T-helper 1 cell treated with Interleukin-12 subunit alpha and Interleukin-12 subunit beta and Interleukin-4 antibody, amounts not matched to agents 30 ng/mL and 1 ng/mL, for 36 hours (primary cell): Measurements from ENCODE around the gene NFYC. TPM values are rescaled to one million over a fixed set of nuclear protein-coding genes. Genes with fewer than 3 reads are reported as not detected.

Experiments
- intact Hi-C: fragments of 100-400 bp; cut with micrococcal nuclease; formaldehyde crosslinking; loops from one replicate; pipeline ENCODE4 v1.15.1; 2024
- total RNA-seq: library from RNA; stranded (reverse); gene quantifications from 2 replicates; pipeline ENCODE4 v1.2.3, GENCODE V29; 2022

NFYC gene
- total RNA-seq, 1 donor from 2014 or later = 98.8 TPM

- intact Hi-C loops = no loop called here
Observed at GRCh38 chr1:40810927-40811326, 119.4 kb downstream of the NFYC start.

GRCh38 chr1:40815420-40815819 is 123.9 kb downstream of the NFYC start:
- intact Hi-C loops = no loop called here

- intact Hi-C loops = loop anchor here (1.0 to 2.0 kb wide), 7 partner anchors 9 to 161 kb away; partner anchors contain the start of genes CITED4, CTPS1, NFYC and RIMS3
Observed at GRCh38 chr1:40817791-40818263, 126.3 kb downstream of the NFYC start.

- intact Hi-C loops = loop anchor here (1.0 to 2.0 kb wide), 7 partner anchors 9 to 161 kb away; partner anchors contain the start of genes CITED4, CTPS1, NFYC and RIMS3
Observed at GRCh38 chr1:40818264-40818961, 126.9 kb downstream of the NFYC start.

GRCh38 chr1:40819101-40819500 is 127.6 kb downstream of the NFYC start:
- intact Hi-C loops = loop anchor here (2.0 kb wide), 1 partner anchor 22 kb away; no protein-coding TSS in a partner anchor

- intact Hi-C loops = no loop called here
Observed at GRCh38 chr1:40820251-40820797, 128.8 kb downstream of the NFYC start.

Other genes with a start within 250 kb of the NFYC start
- gene ZFP69B, start 241.2 kb upstream of the NFYC start, total RNA-seq = 5.9 and 6.3 TPM in 2 replicates
- 2.6 and 3.2 TPM in 2 replicates for gene ZFP69, start 214.4 kb upstream of the NFYC start, total RNA-seq
- gene EXO5, start 182.9 kb upstream of the NFYC start, total RNA-seq = 16.3 and 19.6 TPM in 2 replicates
- gene ZNF684, start 160.1 kb upstream of the NFYC start, total RNA-seq = 4.9 and 5.9 TPM in 2 replicates
- gene RIMS3, start 26.0 kb upstream of the NFYC start, total RNA-seq = 3.7 and 4.2 TPM in 2 replicates
- 0.88 and 1.0 TPM in 2 replicates for gene KCNQ4, start 92.1 kb downstream of the NFYC start, total RNA-seq
- gene CITED4, start 170.7 kb downstream of the NFYC start, total RNA-seq = 14.1 and 16.7 TPM in 2 replicates